Keratinocyte (primary cell): ENCODE results near the gene ELL. TPM values are rescaled to one million over a fixed set of nuclear protein-coding genes. Genes with fewer than 3 reads are reported as not detected.
A peak's percentile ranks its signal among the peaks of the same experiment; 100 is the strongest.

Experiments used
- DNase-seq: peaks from one replicate; pipeline ENCODE4 v3.0.0-alpha.2; 2011; ENCODE audit warnings: low read depth, missing footprints, low spot score
- FAIRE-seq: peaks from 2 replicates; lab custom pipeline; 2011; peaks lifted over from hg19 to GRCh38; lab: Jason Lieb, UNC
- H2AFZ ChIP-seq: 2 replicates; pipeline ENCODE4 v1.6.0; 2012; ENCODE audit warnings: low read length, control low read depth, inconsistent platforms; ENCODE audit not compliant: control insufficient read depth
- H3K27ac ChIP-seq: 2 replicates; pipeline ENCODE4 v1.5.1; 2011; ENCODE audit warnings: low read length; ENCODE audit not compliant: control insufficient read depth, insufficient read depth
- H3K27me3 ChIP-seq: 3 replicates; pipeline ENCODE4 v1.6.0; 2011; ENCODE audit warnings: low read length; ENCODE audit not compliant: control insufficient read depth, insufficient read depth; ENCODE audit errors: extremely low read depth
- H3K36me3 ChIP-seq, 2 experiments: 2 replicates in 1 of 2; 3 replicates in 1 of 2; pipeline ENCODE4 v1.5.1; 2011; ENCODE audit warnings: low read length in 2 of 2, mild to moderate bottlenecking in 1 of 2; ENCODE audit not compliant: control insufficient read depth in 2 of 2, insufficient read depth in 2 of 2; ENCODE audit errors: extremely low read depth in 1 of 2
- H3K4me1 ChIP-seq: 3 replicates; pipeline ENCODE4 v1.5.1; 2011; ENCODE audit warnings: low read length; ENCODE audit not compliant: control insufficient read depth, insufficient read depth; ENCODE audit errors: extremely low read depth
- H3K4me2 ChIP-seq: 3 replicates; pipeline ENCODE4 v1.6.0; 2011; ENCODE audit warnings: low read depth, low read length; ENCODE audit not compliant: control insufficient read depth, insufficient read depth; ENCODE audit errors: extremely low read depth
- H3K4me3 ChIP-seq, 3 experiments: fragments of 200-600 bp in 1 of 3; sonication (generic) in 1 of 3; 2 replicates in 2 of 3; 3 replicates in 1 of 3; pipeline ENCODE4 v1.5.1; 2011 to 2016; ENCODE audit warnings: low read length in 3 of 3, mild to moderate bottlenecking in 3 of 3, control low read depth in 2 of 3, inconsistent platforms in 1 of 3, low read depth in 1 of 3, mixed read lengths in 1 of 3, mixed run types in 1 of 3, moderate library complexity in 1 of 3; ENCODE audit not compliant: control insufficient read depth in 2 of 3, insufficient read depth in 2 of 3; ENCODE audit errors: extremely low read depth in 1 of 3
- H3K79me2 ChIP-seq: 2 replicates; pipeline ENCODE4 v1.6.0; 2012; ENCODE audit warnings: low read length; ENCODE audit not compliant: control insufficient read depth, insufficient read depth
- H3K9ac ChIP-seq: 3 replicates; pipeline ENCODE4 v1.6.0; 2011; ENCODE audit warnings: low read length; ENCODE audit not compliant: control insufficient read depth, insufficient read depth; ENCODE audit errors: extremely low read depth
- H3K9me1 ChIP-seq: 3 replicates; pipeline ENCODE4 v1.6.0; 2011; ENCODE audit warnings: low read length; ENCODE audit not compliant: control insufficient read depth, insufficient read depth; ENCODE audit errors: extremely low read depth
- H3K9me3 ChIP-seq: 2 replicates; pipeline ENCODE4 v1.5.1; 2012; ENCODE audit warnings: low read depth, low read length; ENCODE audit not compliant: control insufficient read depth
- H4K20me1 ChIP-seq: 3 replicates; pipeline ENCODE4 v1.6.0; 2011; ENCODE audit warnings: low read length; ENCODE audit not compliant: control insufficient read depth, insufficient read depth; ENCODE audit errors: extremely low read depth
- CTCF ChIP-seq, 3 experiments: IDR thresholded peaks in 1 of 3; conservative IDR thresholded peaks in 1 of 3; optimal IDR thresholded peaks in 1 of 3; 2 replicates in 2 of 3; 3 replicates in 1 of 3; pipeline versions ENCODE3 to v1.5.1; 2011; ENCODE audit warnings: low read length in 3 of 3, mild to moderate bottlenecking in 3 of 3, moderate library complexity in 2 of 3, control low read depth in 1 of 3, inconsistent platforms in 1 of 3; ENCODE audit not compliant: insufficient read depth in 2 of 3; ENCODE audit errors: extremely low read depth in 1 of 3
- EZH2 ChIP-seq: IDR thresholded peaks from one replicate; pipeline ENCODE4 v1.6.1; 2012; ENCODE audit warnings: inconsistent platforms, mild to moderate bottlenecking, low read length, moderate library complexity
- dilution Hi-C: fragments of 300-500 bp; cut with MboI; formaldehyde crosslinking; loops from one replicate; pipeline ENCODE4 v1.7.0; 2020; ENCODE audit warnings: low sequenced_read_pairs; ENCODE audit not compliant: extremely low pct_ligation_motif_present
- polyA plus RNA-seq, 5 experiments: library from polyadenylated mRNA; depleted of rRNA in 3 of 5; stranded (reverse) in 3 of 5; stranded (forward) in 1 of 5; unstranded in 1 of 5; fragments of >200 nt; gene quantifications; 1 replicate in 1 of 5; 2 replicates in 3 of 5; 3 replicates in 1 of 5; pipeline versions ENCODE4 v1.2.1 to v1.2.3, GENCODE V29; 2011 to 2012; ENCODE audit warnings: missing spikeins in 2 of 5, low read depth in 1 of 5, low replicate concordance in 1 of 5

ELL gene
- polyA plus RNA-seq, 1 donor (not counting 4 experiments of a cell fraction or from before 2014, with no cell fraction given): 4.4 TPM

GRCh38 chr19:18519962-18520847 lies 1.7 kb downstream of the ELL start:
- Histone ChIP-seq H3K27ac (peak overlapping the region; percentile 94), H3K4me3 (peak overlapping the region; percentile 86 to 100 (median 99)), H4K20me1 (peaks cover 11% of the 10 kb centered on the region), H3K9ac (peak overlapping the region; percentile 96), H3K4me1 (peaks cover 23% of the 10 kb centered on the region), H3K79me2 (peaks cover 65% of the 10 kb centered on the region), H3K36me3 (peaks cover 3 to 10% of the 10 kb centered on the region in 2 experiments), H3K27me3 (no peaks in the 10 kb centered on the region), H2AFZ (peak overlapping the region; percentile 89), H3K9me1 (peaks cover 4% of the 10 kb centered on the region), H3K9me3 (no peaks in the 10 kb centered on the region), H3K4me2 (peak overlapping the region; percentile 100)
- FAIRE-seq: peak; percentile 82
- DNase-seq: peak; percentile 71
- peak; percentile 77 to 88 (median 84) for TF ChIP-seq CTCF (optimal IDR thresholded peaks at IDR 0.05 in 1 of 3, IDR thresholded peaks at IDR 0.05 in 1 of 3, conservative IDR thresholded peaks at IDR 0.05 in 1 of 3; ENCODE audit: extremely low read depth in 1 of 3, insufficient read depth in 2 of 3, low read length in 3 of 3)
- TF ChIP-seq EZH2: no peak
- dilution Hi-C loops: no loop called here

GRCh38 chr19:18518639-18519038 lies 3.2 kb downstream of the ELL start:
- no peaks in the 10 kb centered on the region for H3K9me3 ChIP-seq
- H3K79me2 ChIP-seq: peaks cover 79% of the 10 kb centered on the region
- no peak overlapping the region for H3K4me2 ChIP-seq
- no peaks in the 10 kb centered on the region for H3K27me3 ChIP-seq
- TF ChIP-seq EZH2: no peak
- H3K9me1 ChIP-seq: peaks cover 7% of the 10 kb centered on the region
- peaks cover 3 to 16% of the 10 kb centered on the region in 2 experiments for H3K36me3 ChIP-seq
- FAIRE-seq (no peak), DNase-seq (no peak)
- no peak overlapping the region for H3K9ac ChIP-seq
- no peak overlapping the region for H3K27ac ChIP-seq
- H3K4me1 ChIP-seq: peaks cover 30% of the 10 kb centered on the region
- dilution Hi-C loops: no loop called here
- no peak overlapping the region for H2AFZ ChIP-seq
- H4K20me1 ChIP-seq: peaks cover 21% of the 10 kb centered on the region
- H3K4me3 ChIP-seq: no peak overlapping the region
